Frontal cortex (tissue), 4 donors: ENCODE data around the gene CCL21. TPM values are rescaled to one million over a fixed set of nuclear protein-coding genes. Genes with fewer than 3 reads are reported as not detected.
"Not testable (repeated sequence)": the region's sequence is repeated elsewhere in the genome, so short reads cannot be mapped to it uniquely, and the experiment has no call there.

Experiments
- DNase-seq, 2 donors: peaks; one replicate each; pipeline ENCODE4 v3.0.0; 2012; ENCODE audit warnings: low spot score in 2 of 2
- FAIRE-seq: peaks from 2 replicates; lab custom pipeline; 2012; peaks lifted over from hg19 to GRCh38; lab: Jason Lieb, UNC
- total RNA-seq: library from RNA; depleted of rRNA; stranded (reverse); fragments of >200 nt; gene quantifications from one replicate; pipeline ENCODE4 v1.2.3, GENCODE V29; 2014
- donor health status: control.
- donor health status: control.
- donor health status: control.

The CCL21 gene, protein sequence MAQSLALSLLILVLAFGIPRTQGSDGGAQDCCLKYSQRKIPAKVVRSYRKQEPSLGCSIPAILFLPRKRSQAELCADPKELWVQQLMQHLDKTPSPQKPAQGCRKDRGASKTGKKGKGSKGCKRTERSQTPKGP
- not detected for total RNA-seq

- DNase-seq, result no peak
- FAIRE-seq, result no peak
Measured at GRCh38 chr9:34710023-34710422, at the start of gene CCL21. CCL21 (minus strand) TSS chr9:34710136; CDS start chr9:34710066, 70 bp downstream.

DNA sequence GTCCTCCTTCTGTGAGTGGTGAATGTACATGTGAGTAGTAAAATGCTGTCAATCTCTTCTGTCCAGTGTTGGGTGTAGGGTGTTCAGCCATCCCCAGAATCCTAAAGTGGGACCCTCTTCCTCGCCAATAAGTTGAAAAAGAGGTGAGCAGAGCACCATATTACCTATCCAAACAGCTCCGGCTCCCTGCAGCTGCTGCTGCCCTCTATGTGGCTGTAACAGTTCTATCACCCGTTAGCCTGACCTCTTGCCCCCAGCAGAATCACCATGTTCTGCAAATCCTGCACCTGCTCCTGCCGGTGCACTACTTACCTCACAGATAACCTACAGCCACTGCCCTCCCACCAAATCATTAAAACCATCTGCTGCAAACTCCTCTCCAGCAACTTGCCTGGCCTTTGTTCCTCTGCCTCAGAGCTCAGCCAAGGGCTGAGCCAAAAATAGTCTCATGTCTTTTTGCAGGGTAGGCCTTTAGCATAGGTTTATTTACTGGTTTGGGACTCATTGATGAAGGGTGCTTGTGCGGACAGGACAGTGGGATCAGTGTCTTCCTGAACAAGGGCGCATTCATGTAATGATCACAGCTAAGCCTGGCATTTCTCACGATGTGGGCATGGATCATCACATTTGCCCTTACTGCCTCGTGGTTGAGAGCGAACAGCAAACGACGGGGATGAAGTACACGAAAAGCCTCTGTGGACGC is 49.6 kb upstream of the CCL21 start:
- FAIRE-seq (no peak), DNase-seq (no peak)

DNA sequence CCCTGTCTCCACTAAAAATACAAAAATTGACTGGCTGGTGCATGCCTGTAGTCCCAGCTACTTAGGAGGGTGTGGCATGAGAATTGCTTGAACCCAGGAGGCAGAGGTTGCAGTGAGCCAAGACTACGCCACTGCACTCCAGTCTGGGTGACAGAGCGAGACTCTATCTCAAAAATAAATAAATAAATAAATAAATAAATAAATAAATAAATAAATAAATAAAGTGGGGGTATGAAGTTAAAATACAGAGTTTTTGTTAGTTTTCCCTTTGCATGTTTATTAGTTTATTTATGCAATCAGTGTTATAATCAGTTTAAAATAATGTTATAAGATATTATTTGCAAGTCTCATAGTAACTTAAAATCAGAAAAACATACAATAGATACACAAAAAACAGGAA is 40.4 kb upstream of the CCL21 start:
- DNase-seq, result not testable (repeated sequence)
- peak; percentile 44 for FAIRE-seq

DNA sequence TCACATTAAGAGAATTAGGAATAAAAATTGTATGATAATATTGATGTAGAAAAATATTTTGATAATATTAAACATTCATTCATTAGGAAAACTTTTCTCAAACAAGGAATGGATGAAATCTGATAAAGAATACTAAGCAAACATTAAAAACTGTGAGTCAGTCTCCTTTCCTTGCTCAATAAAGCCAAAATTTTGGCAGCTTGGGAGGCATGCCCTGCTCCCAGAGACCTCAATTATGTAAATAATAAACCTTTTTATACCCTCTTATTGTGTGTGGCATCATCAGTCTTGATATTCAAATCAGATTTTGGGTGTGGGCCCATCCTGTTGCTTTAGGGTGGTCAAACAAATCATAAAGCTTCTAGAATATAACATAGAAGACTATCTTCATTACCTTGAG is 36.6 kb upstream of the CCL21 start:
- FAIRE-seq, result no peak

DNA sequence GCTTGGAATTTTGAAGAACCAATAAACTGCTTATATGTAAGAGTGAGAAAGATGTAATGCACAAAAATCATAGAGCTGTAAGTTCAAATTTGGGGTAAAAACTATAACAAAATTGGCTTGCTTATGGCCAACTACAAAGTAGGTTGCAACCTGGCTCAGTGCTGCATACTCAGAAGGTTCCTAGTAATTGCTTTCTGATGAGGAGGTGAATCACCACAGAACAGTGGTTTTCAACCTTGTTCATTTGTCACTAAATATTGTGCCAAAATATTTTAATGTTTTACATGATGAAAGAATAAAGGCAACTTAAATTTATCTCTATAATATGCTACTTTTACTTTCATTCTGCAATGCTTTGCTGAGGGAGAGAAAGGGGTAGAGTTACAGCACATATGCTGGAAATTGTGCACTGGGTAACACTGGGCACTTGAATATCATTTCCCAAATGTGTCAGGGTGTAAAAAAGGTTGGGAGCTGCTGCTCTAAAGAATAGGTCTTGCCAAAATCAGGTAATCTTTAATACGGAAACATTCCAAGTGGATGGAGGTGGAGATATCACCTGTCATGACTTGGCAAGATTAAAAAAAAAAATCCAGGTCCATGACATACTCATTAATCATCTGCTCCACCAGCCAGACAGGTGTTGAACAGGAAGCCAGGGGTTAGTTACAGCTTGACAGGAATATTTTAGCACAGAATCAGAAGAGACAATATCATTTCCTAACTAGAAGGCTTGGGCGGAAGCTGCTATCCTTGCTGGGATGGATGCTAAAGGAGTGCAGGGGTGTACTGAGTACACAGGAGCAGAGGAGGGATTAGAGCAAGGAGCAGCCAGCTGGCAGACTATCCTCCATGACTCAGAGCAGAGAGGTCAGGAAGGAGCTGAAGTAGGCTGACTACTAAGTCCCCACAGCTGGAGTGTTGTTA is 34.6 kb upstream of the CCL21 start:
- no peak for FAIRE-seq
- no peak for DNase-seq

More for the DNA sequence above, 36.6 kb upstream of the CCL21 start:
- DNase-seq, result no peak

DNA sequence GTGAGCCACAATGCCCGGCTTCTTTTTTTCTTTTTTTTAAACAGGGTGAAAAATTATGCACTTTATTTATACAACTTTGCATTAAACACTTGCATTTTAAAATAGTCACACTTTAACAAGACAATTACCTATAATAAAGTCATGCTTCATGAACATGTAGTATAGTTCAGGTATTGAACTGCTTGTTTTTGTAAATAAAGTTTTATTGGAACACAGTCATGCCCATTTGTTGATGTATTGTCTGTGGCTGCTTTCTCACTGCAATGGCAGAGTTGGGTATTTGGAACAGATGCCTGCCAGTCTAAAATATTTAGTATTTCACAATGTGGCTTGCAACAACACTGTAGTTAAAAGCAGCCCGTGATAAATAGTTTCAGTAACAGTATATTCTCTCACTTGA is 32.8 kb upstream of the CCL21 start:
- FAIRE-seq (no peak), DNase-seq (no peak)

DNA sequence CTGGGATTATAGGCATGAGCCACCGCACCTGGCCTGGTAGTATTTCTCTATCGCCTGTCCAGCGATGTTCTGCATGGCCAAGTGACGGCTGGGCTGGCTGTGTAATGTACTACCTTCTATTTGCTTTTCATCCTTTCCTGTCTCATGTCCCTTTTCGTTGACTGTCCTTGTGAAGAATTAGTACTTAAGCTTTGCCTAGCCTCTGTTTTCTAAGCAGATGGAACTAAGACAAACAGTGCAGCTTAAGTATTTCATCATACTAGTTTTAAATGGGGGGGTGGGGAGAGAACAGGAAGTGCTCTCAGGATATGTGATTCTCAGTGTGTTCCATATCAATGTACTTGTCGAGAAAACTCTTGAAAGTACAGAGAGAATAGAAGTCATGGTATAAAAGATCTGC is 31.7 kb upstream of the CCL21 start:
- FAIRE-seq (no peak), DNase-seq (no peak)

GRCh38 chr9:34740176-34740575 is 30.2 kb upstream of the CCL21 start:
- FAIRE-seq, DNase-seq: not testable (repeated sequence)

GRCh38 chr9:34737677-34738260 is 27.8 kb upstream of the CCL21 start:
- no peak for FAIRE-seq

GRCh38 chr9:34734720-34735119 is 24.8 kb upstream of the CCL21 start:
- FAIRE-seq (no peak), DNase-seq (no peak)

More at GRCh38 chr9:34737677-34738260, 27.8 kb upstream of the CCL21 start:
- DNase-seq, result no peak

DNA sequence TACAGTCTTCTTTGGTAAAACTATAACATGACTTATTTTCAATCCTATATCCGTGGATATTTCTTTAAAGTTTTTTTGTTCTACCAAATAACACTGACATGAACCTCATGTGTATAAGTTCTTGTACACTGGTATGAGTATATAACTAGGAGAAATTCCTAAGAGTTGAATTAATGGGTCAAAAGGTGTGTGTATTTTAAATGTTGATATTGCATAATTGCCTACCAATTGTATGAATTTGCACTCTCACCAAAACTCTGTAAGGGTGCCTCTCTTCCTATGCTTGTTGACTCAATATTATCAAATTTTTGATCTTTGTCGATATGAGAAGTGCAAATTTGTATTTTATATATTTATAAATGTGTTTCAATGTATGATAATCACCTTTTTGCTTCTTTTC is 22.9 kb upstream of the CCL21 start:
- DNase-seq (no peak), FAIRE-seq (no peak)

DNA sequence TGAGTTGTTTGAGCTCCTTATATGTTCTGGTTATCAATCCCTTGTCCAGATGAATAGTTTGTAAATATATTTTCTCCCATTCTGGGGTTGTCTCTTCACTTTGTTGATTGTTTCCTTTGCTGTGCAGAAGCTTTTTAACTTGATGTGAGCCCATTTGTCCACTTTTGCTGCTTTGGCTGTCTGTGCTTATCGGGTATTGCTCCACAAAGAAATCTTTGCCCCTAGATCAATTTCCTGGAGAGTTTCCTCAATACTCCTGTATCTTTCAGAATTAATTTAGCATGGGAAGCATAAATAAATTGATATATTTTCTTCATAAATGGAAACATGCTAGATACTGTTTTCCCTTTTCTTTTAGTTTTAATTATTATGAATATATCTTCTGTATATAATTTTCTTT is 22.5 kb upstream of the CCL21 start:
- DNase-seq (no peak), FAIRE-seq (peak; percentile 10)

DNA sequence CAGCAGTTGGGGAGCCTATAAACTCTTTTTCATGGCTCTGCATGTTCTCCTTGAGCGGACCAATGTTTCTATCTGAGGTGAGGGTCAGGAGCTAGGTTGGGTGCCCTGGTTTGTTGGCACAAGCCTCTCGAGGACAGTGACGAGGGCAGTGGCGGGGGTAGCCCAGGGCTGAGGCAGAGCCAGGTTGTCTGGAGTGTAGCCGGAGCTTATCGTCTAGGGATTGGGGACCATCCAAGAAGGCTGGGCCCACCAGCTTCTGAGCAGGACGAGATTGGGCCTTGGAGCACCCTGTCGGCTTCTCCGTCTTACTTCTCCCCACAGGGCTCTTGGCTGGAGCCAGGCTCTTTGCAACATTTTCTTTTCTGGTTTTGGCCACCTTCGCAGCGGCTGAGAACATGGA is 13.2 kb upstream of the CCL21 start:
- FAIRE-seq, result no peak

GRCh38 chr9:34719769-34720025 is 9.8 kb upstream of the CCL21 start:
- FAIRE-seq, DNase-seq: not testable (repeated sequence)

More for the DNA sequence above, 13.2 kb upstream of the CCL21 start:
- DNase-seq, result no peak

- FAIRE-seq (no peak), DNase-seq (no peak)
Measured at GRCh38 chr9:34719021-34719768, 9.3 kb upstream of the CCL21 start.

- FAIRE-seq, result no peak
Measured at GRCh38 chr9:34717996-34718614, 8.2 kb upstream of the CCL21 start.

GRCh38 chr9:34716711-34717110 is 6.8 kb upstream of the CCL21 start:
- FAIRE-seq (no peak), DNase-seq (no peak)

More at GRCh38 chr9:34717996-34718614, 8.2 kb upstream of the CCL21 start:
- no peak for DNase-seq

DNA sequence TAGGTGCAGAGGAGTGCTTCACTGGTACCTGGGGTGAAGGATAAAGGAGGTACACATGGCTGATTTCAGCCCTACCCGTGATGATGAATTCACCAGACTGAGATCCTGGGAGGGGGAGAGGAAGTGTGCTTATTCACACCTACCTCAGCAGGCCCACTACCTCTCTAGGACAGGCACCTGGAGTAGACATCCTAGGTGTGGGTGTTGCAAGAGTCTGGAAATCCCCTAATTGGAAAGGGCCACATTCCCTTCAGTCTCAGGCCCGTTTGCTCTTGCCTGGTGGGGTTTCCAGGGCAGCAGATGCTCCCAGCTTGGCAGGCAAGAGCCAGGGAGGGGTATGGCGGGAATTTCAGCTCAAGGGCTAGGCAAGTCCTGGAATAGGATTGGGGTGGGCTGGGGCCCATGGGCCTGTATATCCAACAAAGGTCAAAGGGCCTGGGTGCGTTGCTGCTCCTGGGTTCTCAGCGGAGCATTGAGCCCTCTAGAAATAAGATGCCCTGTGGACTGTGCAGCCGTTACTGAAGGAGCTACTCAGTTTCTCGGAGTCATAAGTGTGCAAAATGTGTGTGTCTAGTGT is 5.8 kb upstream of the CCL21 start:
- no peak for FAIRE-seq
- no peak for DNase-seq

DNA sequence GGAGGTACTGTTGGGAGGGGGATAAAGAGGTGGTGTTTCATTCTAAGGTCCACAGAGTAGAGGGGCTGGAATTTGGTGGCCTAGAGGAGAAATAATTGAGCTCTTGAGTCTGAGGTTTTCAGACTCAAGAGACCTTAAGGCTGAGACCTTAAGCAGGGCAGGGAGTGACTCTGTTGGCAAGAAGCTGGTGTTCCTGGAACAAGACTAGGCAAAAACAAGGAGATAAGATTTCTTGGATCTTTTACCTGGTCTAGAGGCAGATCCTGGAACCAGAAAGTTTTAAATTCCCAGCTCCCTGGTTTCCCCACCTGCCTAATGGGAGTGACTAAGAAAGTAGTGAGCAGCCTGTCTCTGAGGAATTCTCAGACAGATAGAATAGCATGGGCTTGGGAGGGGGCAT is 4.1 kb upstream of the CCL21 start:
- DNase-seq (no peak), FAIRE-seq (no peak)
